Endothelial cell of umbilical vein (primary cell): ENCODE measurements around the gene DOCK1. TPM values are rescaled to one million over a fixed set of nuclear protein-coding genes. Genes with fewer than 3 reads are reported as not detected.

Source experiments
- BruUV-seq: library from RNA; stranded (reverse); fragments of 400-500 nt; replicated peaks from 2 replicates; lab custom pipeline; 2021; lab: Mats Ljungman, UMichigan
- CTCF ChIA-PET: fragments of 300-600, 350-600 bp; sonication (Branson Sonifier 250); formaldehyde crosslinking; loops from one replicate; lab custom pipeline; 2021; ENCODE audit warnings: antibody characterized with exemption, inconsistent platforms; lab: Charles Lee
- POLR2A ChIA-PET: fragments of 300-600, 350-600 bp; sonication (Branson Sonifier 250); formaldehyde crosslinking; loops from one replicate; lab custom pipeline; 2021; ENCODE audit warnings: antibody characterized with exemption, inconsistent platforms; lab: Charles Lee
- DNase-seq: peaks from one replicate; pipeline ENCODE4 v3.0.0-alpha.2; 2011; ENCODE audit warnings: low read depth, low spot score
- FAIRE-seq: peaks from 2 replicates; lab custom pipeline; 2011; peaks lifted over from hg19 to GRCh38; lab: Jason Lieb, UNC
- H2AFZ ChIP-seq: 2 replicates; pipeline ENCODE4 v1.6.0; 2012; ENCODE audit warnings: low read depth, low read length, control low read depth, inconsistent platforms
- H3K27ac ChIP-seq: 2 replicates; pipeline ENCODE4 v1.5.1; 2011; ENCODE audit warnings: low read depth, mild to moderate bottlenecking, control low read depth, low read length, moderate library complexity; ENCODE audit not compliant: insufficient read depth
- H3K27me3 ChIP-seq, 2 experiments: 2 replicates each; pipeline versions ENCODE4 v1.6.0 to v1.6.1; 2011; ENCODE audit warnings: low read length in 2 of 2, mixed read lengths in 1 of 2; ENCODE audit not compliant: control insufficient read depth in 2 of 2, insufficient read depth in 2 of 2
- H3K36me3 ChIP-seq, 2 experiments: 2 replicates in 1 of 2; 3 replicates in 1 of 2; pipeline ENCODE4 v1.5.1; 2011; ENCODE audit warnings: low read length in 2 of 2, mild to moderate bottlenecking in 1 of 2, moderate library complexity in 1 of 2; ENCODE audit not compliant: control insufficient read depth in 2 of 2, insufficient read depth in 2 of 2; ENCODE audit errors: extremely low read depth in 1 of 2
- H3K4me1 ChIP-seq: 3 replicates; pipeline ENCODE4 v1.5.1; 2011; ENCODE audit warnings: mild to moderate bottlenecking, low read length; ENCODE audit not compliant: control insufficient read depth, insufficient read depth; ENCODE audit errors: extremely low read depth
- H3K4me2 ChIP-seq: 2 replicates; pipeline ENCODE4 v1.6.1; 2011; ENCODE audit warnings: low read length, control low read depth, mixed read lengths; ENCODE audit not compliant: insufficient read depth
- H3K4me3 ChIP-seq, 3 experiments: fragments of 200-600 bp in 1 of 3; sonication (generic), shearing (Covaris generic) in 1 of 3; replicated peaks in 1 of 3; 2 replicates each; pipeline ENCODE4 v1.5.1; 2011 to 2016; ENCODE audit warnings: control low read depth in 3 of 3, low read length in 3 of 3, mild to moderate bottlenecking in 2 of 3, inconsistent platforms in 1 of 3, low read depth in 1 of 3, moderate library complexity in 1 of 3; ENCODE audit not compliant: insufficient read depth in 1 of 3
- H3K79me2 ChIP-seq: 2 replicates; pipeline ENCODE4 v1.6.0; 2012; ENCODE audit warnings: low read length, inconsistent platforms; ENCODE audit not compliant: control insufficient read depth, insufficient read depth
- H3K9ac ChIP-seq: replicated peaks from 2 replicates; pipeline ENCODE3; 2011; ENCODE audit warnings: low read length, control low read depth; ENCODE audit not compliant: insufficient read depth; ENCODE audit errors: extremely low read depth
- H3K9me1 ChIP-seq: replicated peaks from 3 replicates; pipeline ENCODE4 v1.6.0; 2011; ENCODE audit warnings: mild to moderate bottlenecking, low read length; ENCODE audit not compliant: control insufficient read depth, insufficient read depth; ENCODE audit errors: extremely low read depth
- H3K9me3 ChIP-seq: replicated peaks from 2 replicates; pipeline ENCODE4 v1.5.1; 2012; ENCODE audit warnings: low read length, inconsistent platforms; ENCODE audit not compliant: control insufficient read depth, insufficient read depth
- H4K20me1 ChIP-seq: replicated peaks from 2 replicates; pipeline ENCODE3; 2011; ENCODE audit warnings: mild to moderate bottlenecking, low read length; ENCODE audit not compliant: control insufficient read depth, insufficient read depth; ENCODE audit errors: extremely low read depth
- CTCF ChIP-seq, 2 donors: IDR thresholded peaks; 1 replicate in 1 of 2; 2 replicates in 1 of 2; pipeline ENCODE4 v1.5.1; 2011; ENCODE audit warnings: low read length in 2 of 2, mild to moderate bottlenecking in 2 of 2, moderate library complexity in 2 of 2, control low read depth in 1 of 2, inconsistent platforms in 1 of 2, low read depth in 1 of 2; ENCODE audit not compliant: insufficient read depth in 1 of 2; ENCODE audit errors: extremely low read depth in 1 of 2
- EZH2 ChIP-seq: IDR thresholded peaks from 2 replicates; pipeline ENCODE4 v1.6.1; 2012; ENCODE audit warnings: borderline replicate concordance, low read depth, mild to moderate bottlenecking, moderate library complexity, low read length, inconsistent platforms; ENCODE audit not compliant: severe bottlenecking
- FOS ChIP-seq: IDR thresholded peaks from 2 replicates; pipeline ENCODE4 v1.6.1; 2011; ENCODE audit warnings: mild to moderate bottlenecking, low read length, moderate library complexity, borderline replicate concordance; ENCODE audit not compliant: insufficient read depth
- GATA2 ChIP-seq: IDR thresholded peaks from 2 replicates; pipeline ENCODE4 v1.7.0; 2011; ENCODE audit warnings: low read depth, mild to moderate bottlenecking, moderate library complexity, mixed read lengths, low read length; ENCODE audit not compliant: insufficient read length, insufficient read depth
- JUN ChIP-seq: IDR thresholded peaks from 2 replicates; pipeline ENCODE4 v1.6.1; 2011; ENCODE audit warnings: borderline replicate concordance, low read depth; ENCODE audit not compliant: insufficient read length, insufficient read depth
- MAX ChIP-seq: IDR thresholded peaks from 2 replicates; pipeline ENCODE4 v1.6.1; 2011; ENCODE audit not compliant: insufficient read depth, insufficient read length
- MYC ChIP-seq: IDR thresholded peaks from one replicate; pipeline ENCODE4 v1.6.1; 2011; ENCODE audit warnings: mild to moderate bottlenecking, low read depth, low read length
- POLR2A ChIP-seq: IDR thresholded peaks from 2 replicates; pipeline ENCODE4 v1.6.1; 2012; ENCODE audit warnings: low read depth, mild to moderate bottlenecking, control low read depth, low read length
- POLR2AphosphoS5 ChIP-seq: IDR thresholded peaks from 2 replicates; pipeline ENCODE4 v1.6.1; 2012; ENCODE audit warnings: low read depth, mild to moderate bottlenecking, control low read depth, low read length, moderate library complexity; ENCODE audit not compliant: insufficient read depth
- dilution Hi-C: fragments of 300-500 bp; cut with MboI; formaldehyde crosslinking; loops from one replicate; pipeline ENCODE4 v1.15.0; 2019; ENCODE audit warnings: low sequenced_read_pairs; ENCODE audit not compliant: extremely low pct_ligation_motif_present
- intact Hi-C: fragments of 100-400 bp; cut with micrococcal nuclease; formaldehyde crosslinking; loops from one replicate; pipeline ENCODE4 v1.10.0; 2022
- polyA plus RNA-seq, 4 experiments: library from polyadenylated mRNA; depleted of rRNA in 3 of 4; stranded (reverse) in 3 of 4; unstranded in 1 of 4; fragments of >200 nt; gene quantifications; 2 replicates each; pipeline versions ENCODE4 v1.2.1 to v1.2.3, GENCODE V29; 2011 to 2012; ENCODE audit warnings: missing spikeins in 1 of 4
- total RNA-seq: library from RNA; stranded (reverse); gene quantifications from 2 replicates; pipeline ENCODE4 v1.2.3, GENCODE V29; 2021

The DOCK1 gene
- total and polyA plus RNA-seq, 2 donors (not counting 3 experiments of a cell fraction or from before 2014, with no cell fraction given): 22.5 to 83.1 TPM

GRCh38 chr10:127320176-127320575 lies 414.9 kb downstream of the DOCK1 start:
- intact Hi-C loops: no loop called here
- H2AFZ ChIP-seq: no peak overlapping the region
- no peaks in the 10 kb centered on the region for H4K20me1 ChIP-seq
- ChIA-PET POLR2A (no interaction called here), CTCF (no interaction called here)
- H3K4me1 ChIP-seq: no peaks in the 10 kb centered on the region
- no peak for DNase-seq
- no peaks in the 10 kb centered on the region for H3K79me2 ChIP-seq
- no peak overlapping the region for H3K9ac ChIP-seq
- H3K27me3 ChIP-seq: no peaks in the 10 kb centered on the region
- no peak for FAIRE-seq
- H3K4me3 ChIP-seq: no peak overlapping the region
- TF ChIP-seq POLR2AphosphoS5 (no peak), POLR2A (no peak), CTCF (IDR thresholded peaks at IDR 0.05; ENCODE audit: extremely low read depth in 1 of 2, insufficient read depth in 1 of 2, low read depth in 1 of 2, low read length in 2 of 2) (no peak), JUN (no peak), FOS (no peak), GATA2 (no peak), EZH2 (no peak), MYC (no peak), MAX (no peak)
- no TSS peak for BruUV-seq
- no peaks in the 10 kb centered on the region for H3K36me3 ChIP-seq
- H3K4me2 ChIP-seq: no peak overlapping the region
- dilution Hi-C loops: no loop called here
- H3K9me3 ChIP-seq: no peaks in the 10 kb centered on the region
- H3K9me1 ChIP-seq: no peaks in the 10 kb centered on the region
- H3K27ac ChIP-seq: no peak overlapping the region
